RWPE2 (cell line): ENCODE data around the gene COA3.

Experiments
- ATAC-seq: fragments of 200-7000 bp; cut with Tn5 transposase; 3 replicates; pipeline ENCODE4 v1.9.1; 2021; ENCODE audit warnings: low read depth
- DNase-seq: peaks from one replicate; pipeline ENCODE4 v3.0.0-alpha.2; 2020; ENCODE audit warnings: low spot score
- H3K27ac ChIP-seq: fragments of 450-650 bp; 2 replicates; pipeline ENCODE4 v1.5.1; 2017; ENCODE audit warnings: mild to moderate bottlenecking; ENCODE audit not compliant: poor library complexity, severe bottlenecking
- H3K27me3 ChIP-seq: fragments of 250-450 bp; sonication (Bioruptor Pico); 2 replicates; pipeline ENCODE4 v1.5.1; 2021; ENCODE audit warnings: mild to moderate bottlenecking, moderate library complexity; ENCODE audit not compliant: insufficient read depth, poor library complexity, severe bottlenecking
- H3K36me3 ChIP-seq: fragments of 250-450 bp; sonication (Bioruptor Pico); 2 replicates; pipeline ENCODE4 v1.5.1; 2020; ENCODE audit warnings: low read depth, mild to moderate bottlenecking, moderate library complexity
- H3K4me1 ChIP-seq: fragments of 250-450 bp; sonication (Bioruptor Pico); 2 replicates; pipeline ENCODE4 v1.5.1; 2021; ENCODE audit warnings: mild to moderate bottlenecking, moderate library complexity; ENCODE audit not compliant: insufficient read depth, poor library complexity, severe bottlenecking
- H3K4me3 ChIP-seq: fragments of 250-450 bp; sonication (Bioruptor Pico); 2 replicates; pipeline ENCODE4 v1.5.1; 2021; ENCODE audit warnings: mild to moderate bottlenecking, moderate library complexity; ENCODE audit not compliant: severe bottlenecking
- H3K9me3 ChIP-seq: fragments of 250-450 bp; sonication (Bioruptor Pico); 2 replicates; pipeline ENCODE4 v1.5.1; 2021; ENCODE audit warnings: mild to moderate bottlenecking, moderate library complexity; ENCODE audit not compliant: severe bottlenecking
- TF ChIP-seq, protein P1 (sequence below): fragments of 450-650 bp; IDR thresholded peaks from one replicate; pipeline ENCODE4 v1.5.1; 2017; ENCODE audit warnings: mild to moderate bottlenecking, moderate library complexity; ENCODE audit not compliant: poor library complexity, severe bottlenecking

The COA3 gene

DNA sequence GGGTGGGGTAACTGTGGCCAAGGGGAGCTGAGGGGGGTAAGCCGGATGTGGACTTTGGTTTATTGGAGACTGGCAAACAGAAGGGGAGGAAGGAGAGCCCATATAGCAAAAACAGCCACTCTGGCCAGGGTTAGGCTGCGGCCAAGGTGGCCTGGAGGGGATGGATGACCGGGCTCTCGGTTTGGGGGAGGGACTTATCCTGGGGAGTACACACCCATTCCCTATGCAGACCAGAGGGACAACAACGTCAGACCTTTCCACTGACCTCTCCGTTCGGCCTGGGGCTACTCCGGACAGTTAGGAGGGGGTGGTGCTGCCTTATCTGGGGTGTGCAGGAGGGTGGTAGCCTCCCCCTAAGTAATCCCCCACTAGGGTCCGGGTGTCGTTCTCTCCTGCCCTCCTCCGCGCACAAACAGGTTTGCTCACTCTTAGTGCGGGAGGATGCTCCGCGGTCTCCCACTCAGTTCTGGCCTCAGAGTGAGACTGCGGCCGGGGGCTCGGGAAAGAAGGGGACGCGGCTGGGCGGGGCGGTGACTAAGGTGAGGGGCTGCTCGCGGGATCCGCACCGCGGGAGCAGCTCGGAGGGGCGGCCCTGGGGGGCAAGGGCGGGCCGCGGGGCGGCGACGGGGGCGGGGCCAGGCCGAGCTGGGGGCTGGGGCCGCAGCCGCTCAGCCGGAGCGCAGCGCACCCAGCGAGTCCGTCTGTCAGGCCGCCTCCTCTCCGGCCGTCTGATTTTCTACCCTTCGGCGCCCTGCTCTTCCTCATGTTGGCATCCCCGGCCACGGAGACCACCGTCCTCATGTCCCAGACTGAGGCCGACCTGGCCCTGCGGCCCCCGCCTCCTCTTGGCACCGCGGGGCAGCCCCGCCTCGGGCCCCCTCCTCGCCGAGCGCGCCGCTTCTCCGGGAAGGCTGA lies 18.3 kb downstream of the COA3 start, which contains the start of gene WNK4:
Gene WNK4 (plus strand): TSS at position 675 of the 915 bp plus-strand sequence. CDS start 89 bp downstream, at position 764.
- DNase-seq: no peak
- H3K4me3 ChIP-seq: no peak within 1 kb of the TSS
- peaks cover 40% of the 10 kb centered on the region for H3K36me3 ChIP-seq
- H3K9me3 ChIP-seq: no peaks in the 10 kb centered on the region
- peak within 1 kb of the TSS; percentile 84 for H3K27ac ChIP-seq
- ATAC-seq: no peak
- TF ChIP-seq, protein P1, sequence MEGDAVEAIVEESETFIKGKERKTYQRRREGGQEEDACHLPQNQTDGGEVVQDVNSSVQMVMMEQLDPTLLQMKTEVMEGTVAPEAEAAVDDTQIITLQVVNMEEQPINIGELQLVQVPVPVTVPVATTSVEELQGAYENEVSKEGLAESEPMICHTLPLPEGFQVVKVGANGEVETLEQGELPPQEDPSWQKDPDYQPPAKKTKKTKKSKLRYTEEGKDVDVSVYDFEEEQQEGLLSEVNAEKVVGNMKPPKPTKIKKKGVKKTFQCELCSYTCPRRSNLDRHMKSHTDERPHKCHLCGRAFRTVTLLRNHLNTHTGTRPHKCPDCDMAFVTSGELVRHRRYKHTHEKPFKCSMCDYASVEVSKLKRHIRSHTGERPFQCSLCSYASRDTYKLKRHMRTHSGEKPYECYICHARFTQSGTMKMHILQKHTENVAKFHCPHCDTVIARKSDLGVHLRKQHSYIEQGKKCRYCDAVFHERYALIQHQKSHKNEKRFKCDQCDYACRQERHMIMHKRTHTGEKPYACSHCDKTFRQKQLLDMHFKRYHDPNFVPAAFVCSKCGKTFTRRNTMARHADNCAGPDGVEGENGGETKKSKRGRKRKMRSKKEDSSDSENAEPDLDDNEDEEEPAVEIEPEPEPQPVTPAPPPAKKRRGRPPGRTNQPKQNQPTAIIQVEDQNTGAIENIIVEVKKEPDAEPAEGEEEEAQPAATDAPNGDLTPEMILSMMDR: no peak
- no peaks in the 10 kb centered on the region for H3K27me3 ChIP-seq
- peaks cover 14% of the 10 kb centered on the region for H3K4me1 ChIP-seq

DNA sequence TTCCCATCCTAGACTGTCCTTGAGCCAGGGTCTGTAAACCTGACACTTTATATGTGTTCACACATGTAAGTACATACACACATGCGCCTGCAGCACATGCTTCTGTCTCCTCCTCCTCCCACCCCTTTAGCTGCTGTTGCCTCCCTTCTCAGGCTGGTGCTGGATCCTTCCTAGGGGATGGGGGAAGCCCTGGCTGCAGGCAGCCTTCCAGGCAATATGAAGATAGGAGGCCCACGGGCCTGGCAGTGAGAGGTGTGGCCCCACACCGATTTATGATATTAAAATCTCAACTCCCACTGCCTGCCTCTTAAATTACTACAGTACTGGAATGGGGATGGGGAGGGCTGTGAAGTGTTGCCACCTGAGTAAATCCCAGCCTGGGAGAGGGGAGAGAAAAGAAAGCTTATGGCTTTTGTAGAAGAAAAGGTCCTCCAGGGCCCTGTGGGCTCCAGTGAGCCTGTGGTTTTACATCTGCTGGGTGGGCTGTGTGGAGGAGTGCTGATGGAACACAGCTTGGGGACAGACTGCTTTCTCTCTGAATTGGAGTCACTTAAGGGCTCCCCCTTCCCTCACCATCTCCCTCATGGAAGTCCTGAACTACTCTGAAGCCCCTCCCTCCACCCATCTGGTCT lies 19.1 kb downstream of the COA3 start:
- ATAC-seq: no peak
- Histone ChIP-seq H3K36me3 (peaks cover 48% of the 10 kb centered on the region), H3K4me3 (no peak overlapping the region), H3K27me3 (no peaks in the 10 kb centered on the region), H3K9me3 (no peaks in the 10 kb centered on the region), H3K4me1 (peaks cover 17% of the 10 kb centered on the region), H3K27ac (peak overlapping the region; percentile 8)
- no peak for DNase-seq
- TF ChIP-seq, protein P1: no peak

DNA sequence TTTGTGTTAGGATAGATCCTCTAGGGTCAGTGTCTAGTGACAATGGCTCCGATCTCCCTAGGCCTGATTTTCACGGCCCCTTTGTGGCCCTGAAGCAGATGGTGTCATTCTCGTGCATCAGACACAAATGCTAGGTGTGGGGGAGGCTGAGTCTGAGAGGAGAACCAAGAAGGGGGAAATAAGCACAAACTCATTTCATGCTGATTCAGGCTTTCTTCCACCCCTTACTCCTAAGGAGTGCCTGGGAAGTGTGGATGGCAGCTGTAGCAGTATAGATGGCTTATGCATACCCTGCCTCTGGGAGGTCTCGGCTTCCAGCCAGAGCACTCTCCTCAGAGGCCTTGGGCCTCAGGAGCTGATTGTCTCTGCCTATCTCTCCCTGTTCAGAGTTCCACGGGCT lies 19.9 kb downstream of the COA3 start:
- Histone ChIP-seq H3K4me1 (peaks cover 15% of the 10 kb centered on the region), H3K27ac (peak overlapping the region; percentile 8), H3K9me3 (no peaks in the 10 kb centered on the region), H3K4me3 (no peak overlapping the region), H3K36me3 (peaks cover 52% of the 10 kb centered on the region), H3K27me3 (no peaks in the 10 kb centered on the region)
- ATAC-seq (no peak), DNase-seq (no peak)
- TF ChIP-seq, protein P1: no peak

DNA sequence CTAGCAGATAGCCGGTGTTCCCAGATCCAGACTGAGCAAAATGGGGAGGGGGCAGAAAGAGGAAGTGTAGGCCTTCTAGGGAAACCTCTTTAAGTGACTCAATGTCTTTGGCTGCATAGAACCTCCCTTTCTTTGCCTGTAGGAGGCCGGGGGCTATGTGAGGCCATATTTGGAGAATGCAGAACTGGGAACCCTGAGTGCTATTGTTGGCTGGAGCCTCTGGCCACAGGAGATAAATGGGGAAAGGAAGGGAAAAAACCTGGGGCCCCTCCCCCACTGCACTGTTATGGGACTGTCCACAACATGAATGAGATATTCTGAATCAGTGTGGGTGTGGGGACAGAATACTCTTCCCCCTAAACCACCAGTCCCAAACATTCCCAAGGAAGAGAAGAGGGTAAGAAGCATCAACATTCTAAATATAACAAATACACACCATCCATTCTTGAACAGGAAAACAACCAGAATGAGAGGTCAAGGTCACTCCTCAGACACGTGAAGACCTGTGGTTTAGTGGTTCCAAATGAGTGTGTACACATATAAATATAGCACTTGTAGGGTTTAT lies 22.9 kb downstream of the COA3 start:
- Histone ChIP-seq H3K27ac (peak overlapping the region; percentile 87), H3K9me3 (no peaks in the 10 kb centered on the region), H3K27me3 (no peaks in the 10 kb centered on the region), H3K4me1 (peaks cover 9% of the 10 kb centered on the region), H3K4me3 (no peak overlapping the region), H3K36me3 (peaks cover 52% of the 10 kb centered on the region)
- TF ChIP-seq, protein P1: no peak
- DNase-seq: no peak
- no peak for ATAC-seq
